GM18499 (cell line): Measurements from ENCODE around the gene TMEM91.

Experiments used
- ATAC-seq: cut with Tn5 transposase; IDR thresholded peaks from one replicate; pipeline ENCODE4 v1.9.1; 2021; ENCODE audit warnings: moderate number of reproducible peaks; ENCODE audit not compliant: insufficient read depth, unreplicated experiment

Gene TMEM91

DNA sequence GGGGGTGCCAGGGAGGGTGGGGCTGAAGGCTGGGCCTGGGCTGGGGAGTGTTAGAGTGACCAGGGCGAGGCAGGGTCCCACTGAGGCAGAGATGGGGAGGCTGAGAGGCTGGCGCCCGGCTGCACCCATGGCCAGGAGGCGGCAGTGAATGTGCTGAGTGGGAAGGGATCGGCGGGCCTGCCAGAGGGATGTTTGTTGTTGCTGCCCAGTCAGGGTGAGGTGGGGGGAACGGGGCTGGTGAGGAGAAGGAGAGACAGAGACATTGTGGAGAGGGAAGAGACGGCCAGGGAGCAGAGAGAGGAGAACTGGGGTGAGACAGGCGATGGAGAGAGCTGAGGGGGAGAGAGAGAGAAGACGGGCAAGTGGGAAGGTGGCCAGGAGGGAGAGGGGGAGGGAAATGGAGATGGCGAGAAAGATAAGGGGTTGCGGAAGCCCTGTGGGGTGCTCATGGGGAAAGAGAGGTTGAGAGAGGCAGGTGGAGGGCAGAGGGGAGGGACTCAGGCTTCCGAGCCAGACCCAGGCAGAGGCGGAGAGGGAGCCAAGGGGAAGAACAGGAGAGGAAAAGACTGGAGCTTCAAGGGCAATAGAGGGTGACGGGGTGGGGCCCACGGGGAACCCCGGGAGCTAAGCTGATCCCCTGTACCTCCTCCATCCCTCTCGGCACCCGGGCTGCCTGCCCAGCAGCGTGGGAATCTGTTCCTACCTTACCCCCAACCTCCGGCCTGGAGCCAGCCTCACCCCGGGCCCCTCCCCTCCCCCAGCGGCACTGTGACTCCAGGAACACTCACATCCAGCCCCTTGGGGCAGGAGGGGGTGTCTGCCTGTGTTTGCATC lies 51.5 kb downstream of the TMEM91 start:
- no peak for ATAC-seq

DNA sequence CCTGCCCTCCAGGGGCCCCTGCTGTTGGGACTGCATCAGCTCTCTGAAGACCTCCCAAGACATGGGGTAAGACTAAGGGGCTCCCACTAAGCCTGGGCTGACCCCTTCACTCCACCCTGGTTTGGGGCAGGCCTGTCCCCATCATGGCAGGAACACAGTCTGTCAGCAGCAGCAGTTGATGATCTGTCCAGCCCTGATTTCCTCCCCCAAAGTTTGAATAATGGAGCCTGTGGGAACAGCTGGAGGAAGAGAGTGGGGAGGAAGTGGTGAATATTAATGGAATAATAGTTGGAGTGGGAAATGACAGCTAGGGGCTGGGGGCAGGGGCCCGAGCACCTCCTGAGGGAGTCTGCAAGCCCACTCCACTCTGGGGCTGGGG lies 52.1 kb downstream of the TMEM91 start:
- no peak for ATAC-seq

DNA sequence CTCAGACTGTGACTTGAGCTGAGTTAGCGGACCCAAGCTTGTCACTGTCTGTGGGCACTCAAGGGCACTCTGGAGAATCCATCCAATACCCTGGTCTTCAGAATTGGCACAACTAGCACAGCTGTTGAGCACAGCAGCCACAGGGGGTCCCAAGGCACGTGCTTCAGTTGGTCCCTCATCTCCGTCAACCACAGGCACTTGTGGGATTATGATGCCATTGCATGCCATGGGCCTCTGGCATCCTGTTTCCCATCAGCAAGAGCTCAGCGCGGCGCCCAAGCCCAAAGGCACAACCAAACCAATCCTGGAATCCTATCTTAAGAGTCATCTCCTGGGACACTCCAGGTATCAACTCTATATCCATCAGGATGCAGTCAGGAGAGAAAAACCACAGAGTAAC lies 54.6 kb downstream of the TMEM91 start:
- no peak for ATAC-seq

DNA sequence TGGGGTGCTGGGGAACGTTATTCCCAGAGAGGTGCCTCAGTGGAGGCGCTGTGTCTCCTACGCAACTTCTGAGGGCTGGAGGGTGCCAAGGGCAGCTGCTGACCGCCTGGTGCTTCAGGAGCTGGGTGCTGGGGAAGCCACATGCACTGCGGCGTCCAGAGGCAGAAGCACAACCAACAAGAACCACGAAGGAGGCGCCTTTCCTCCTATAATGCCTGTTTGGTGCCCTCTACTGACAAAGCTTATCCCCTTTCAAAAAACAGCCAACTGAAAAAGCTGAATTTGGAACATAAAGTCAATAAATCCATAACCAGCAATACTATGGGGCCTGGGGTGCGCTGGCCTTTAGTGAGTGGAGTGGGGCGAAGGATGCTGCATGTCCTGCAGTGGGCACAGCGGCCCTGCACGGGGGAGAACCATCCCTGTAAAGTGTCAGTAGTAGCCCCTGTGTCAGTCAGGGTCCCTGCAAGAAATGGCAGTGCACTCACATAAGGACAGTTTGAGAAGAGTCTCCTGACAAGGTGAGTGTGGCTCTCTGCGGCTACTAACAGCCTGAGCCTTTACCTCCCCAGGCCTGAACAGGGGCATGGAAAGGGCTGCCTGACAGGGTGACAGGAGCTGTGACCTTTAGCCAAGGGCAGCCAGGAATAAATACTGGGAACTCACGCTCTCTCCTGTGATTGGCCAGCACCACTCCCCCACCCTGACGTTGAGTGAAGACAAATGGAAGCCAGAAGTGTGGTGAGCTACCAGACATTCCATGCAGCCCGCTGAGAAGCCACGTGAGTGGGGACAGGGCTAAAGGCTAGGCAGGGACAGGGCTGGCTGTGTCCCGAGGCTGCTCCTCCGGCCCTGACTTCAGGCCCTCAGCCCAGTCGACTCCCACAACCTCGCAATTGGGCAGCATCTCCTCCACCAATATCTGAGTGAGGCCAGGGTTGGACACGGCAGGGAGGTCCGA lies 55.4 kb downstream of the TMEM91 start:
- ATAC-seq, result no peak

DNA sequence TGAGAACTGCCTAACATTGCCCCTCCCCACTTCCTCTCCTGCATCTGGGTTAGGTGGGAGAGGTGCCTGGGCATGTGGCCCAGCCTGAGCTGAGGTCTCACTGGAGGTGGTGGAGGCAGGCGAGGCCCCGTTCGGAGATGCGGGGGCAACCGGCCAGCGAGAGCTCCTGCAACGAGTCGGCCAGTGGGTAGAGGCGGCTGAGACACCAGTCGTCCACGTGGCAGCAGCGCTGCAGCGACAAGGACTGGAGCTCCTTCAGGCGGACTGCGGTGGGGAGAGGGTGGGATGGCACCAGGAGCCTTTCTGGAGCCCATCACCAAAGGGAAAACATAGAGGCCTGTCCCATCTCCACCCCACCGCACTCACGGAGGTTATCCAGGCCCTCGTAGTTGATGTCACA lies 56.8 kb downstream of the TMEM91 start:
- ATAC-seq, result no peak
